CD4-positive, CD25-positive, alpha-beta regulatory T cell (primary cell): Measurements from ENCODE around the gene MYO5B. TPM values are rescaled to one million over a fixed set of nuclear protein-coding genes. Genes with fewer than 3 reads are reported as not detected.
A peak's percentile ranks its signal among the peaks of the same experiment; 100 is the strongest.

Source experiments
- ATAC-seq, 2 donors: fragments of 150-1000 bp; cut with Tn5 transposase; one replicate each; pipeline ENCODE4 v1.10.0; 2021; ENCODE audit warnings: low read depth in 2 of 2, moderate number of reproducible peaks in 2 of 2, moderate library complexity in 1 of 2
- DNase-seq, 3 donors: peaks; one replicate each; pipeline versions ENCODE4 v3.0.0 to v3.0.0-alpha.2; 2012 to 2022; ENCODE audit warnings: mixed read lengths in 1 of 3
- H3K27ac ChIP-seq: one replicate; pipeline ENCODE4 v1.7.0; 2013; ENCODE audit warnings: mild to moderate bottlenecking, low read length; ENCODE audit not compliant: insufficient read depth, poor library complexity, severe bottlenecking
- H3K27me3 ChIP-seq: one replicate; pipeline ENCODE4 v1.7.0; 2013; ENCODE audit warnings: low read length; ENCODE audit not compliant: control insufficient read depth, insufficient read depth
- H3K36me3 ChIP-seq: one replicate; pipeline ENCODE4 v1.7.0; 2013; ENCODE audit warnings: mild to moderate bottlenecking, low read length, moderate library complexity; ENCODE audit not compliant: control insufficient read depth, insufficient read depth
- H3K4me1 ChIP-seq: 2 replicates; pipeline ENCODE4 v1.7.0; 2013; ENCODE audit warnings: mild to moderate bottlenecking, low read length; ENCODE audit not compliant: insufficient read depth, control insufficient read depth, poor library complexity, severe bottlenecking
- H3K4me3 ChIP-seq: one replicate; pipeline ENCODE4 v1.7.0; 2013; ENCODE audit warnings: low read depth, mild to moderate bottlenecking, low read length, moderate library complexity
- H3K9me3 ChIP-seq, 2 experiments: 1 replicate in 1 of 2; 2 replicates in 1 of 2; pipeline ENCODE4 v1.7.0; 2013; ENCODE audit warnings: low read length in 2 of 2, mild to moderate bottlenecking in 1 of 2, moderate library complexity in 1 of 2; ENCODE audit not compliant: control insufficient read depth in 2 of 2
- H3K27ac Mint-ChIP-seq, 3 donors: one replicate each; pipeline ENCODE4 v1.8.0; 2020 to 2022; ENCODE audit warnings: mild to moderate bottlenecking in 3 of 3, mixed read lengths in 3 of 3, moderate library complexity in 2 of 3
- H3K27me3 Mint-ChIP-seq: one replicate; pipeline ENCODE4 v1.8.0; 2022; ENCODE audit warnings: mild to moderate bottlenecking, mixed read lengths
- H3K36me3 Mint-ChIP-seq: one replicate; pipeline ENCODE4 v1.8.0; 2020; ENCODE audit warnings: mixed read lengths
- H3K4me1 Mint-ChIP-seq, 4 donors: one replicate each; pipeline ENCODE4 v1.8.0; 2020 to 2022; ENCODE audit warnings: mixed read lengths in 4 of 4, mild to moderate bottlenecking in 1 of 4
- H3K4me3 Mint-ChIP-seq, 4 donors: one replicate each; pipeline ENCODE4 v1.8.0; 2020 to 2022; ENCODE audit warnings: mild to moderate bottlenecking in 4 of 4, mixed read lengths in 4 of 4, moderate library complexity in 3 of 4
- H3K9me3 Mint-ChIP-seq, 7 donors: one replicate each; pipeline ENCODE4 v1.8.0; 2020 to 2022; ENCODE audit warnings: mixed read lengths in 7 of 7, mild to moderate bottlenecking in 3 of 7, moderate library complexity in 2 of 7
- polyA plus RNA-seq, 4 donors: library from polyadenylated mRNA; unstranded; fragments of 300-500 nt; fragmentation: Illumina TruSeq; gene quantifications; one replicate each; pipeline ENCODE4 v1.2.3, GENCODE V29; 2021
- total RNA-seq: library from RNA; stranded (reverse); gene quantifications from one replicate; pipeline ENCODE4 v1.2.3, GENCODE V29; 2022

The MYO5B gene
- total and polyA plus RNA-seq, 5 donors from 2014 or later = 0.02 to 0.03 TPM; not detected in 3

- Mint-ChIP-seq H3K27me3 (no peaks in the 10 kb centered on the region), H3K27ac (no peak overlapping the region), H3K9me3 (peaks cover 0 to 2% (median 0%) of the 10 kb centered on the region in 7 donors), H3K4me1 (no peaks in the 10 kb centered on the region), H3K36me3 (no peaks in the 10 kb centered on the region), H3K4me3 (no peak overlapping the region)
- Histone ChIP-seq H3K27ac (no peak overlapping the region), H3K27me3 (peaks cover 4% of the 10 kb centered on the region), H3K4me3 (no peak overlapping the region), H3K4me1 (no peaks in the 10 kb centered on the region), H3K9me3 (no peaks in the 10 kb centered on the region), H3K36me3 (no peaks in the 10 kb centered on the region)
- DNase-seq = no peak
- no peak for ATAC-seq
Measured at GRCh38 chr18:50060822-50061221, 134.1 kb downstream of the MYO5B start.

- Histone ChIP-seq H3K27me3 (no peaks in the 10 kb centered on the region), H3K27ac (no peak overlapping the region), H3K4me1 (no peaks in the 10 kb centered on the region), H3K36me3 (no peaks in the 10 kb centered on the region), H3K4me3 (no peak overlapping the region), H3K9me3 (no peaks in the 10 kb centered on the region)
- DNase-seq = no peak
- Mint-ChIP-seq H3K36me3 (no peaks in the 10 kb centered on the region), H3K27me3 (peaks cover 5% of the 10 kb centered on the region), H3K9me3 (peaks cover 0 to 3% (median 0%) of the 10 kb centered on the region in 7 donors), H3K4me1 (no peaks in the 10 kb centered on the region), H3K4me3 (no peak overlapping the region), H3K27ac (no peak overlapping the region)
- ATAC-seq = no peak
Measured at GRCh38 chr18:50058731-50059130, 136.2 kb downstream of the MYO5B start.

- no peaks in the 10 kb centered on the region for H3K4me1 ChIP-seq
- no peaks in the 10 kb centered on the region for H3K36me3 ChIP-seq
- no peaks in the 10 kb centered on the region for H3K4me1 Mint-ChIP-seq
- H3K36me3 Mint-ChIP-seq = no peaks in the 10 kb centered on the region
- DNase-seq (no peak), ATAC-seq (no peak)
- H3K9me3 Mint-ChIP-seq = peaks cover 0 to 5% (median 0%) of the 10 kb centered on the region in 7 donors
- no peak overlapping the region for H3K4me3 ChIP-seq
- no peak overlapping the region for H3K4me3 Mint-ChIP-seq
- H3K27me3 ChIP-seq = no peaks in the 10 kb centered on the region
- no peaks in the 10 kb centered on the region for H3K9me3 ChIP-seq
- no peak overlapping the region for H3K27ac ChIP-seq
- peaks cover 5% of the 10 kb centered on the region for H3K27me3 Mint-ChIP-seq
- H3K27ac Mint-ChIP-seq = no peak overlapping the region
Measured at GRCh38 chr18:50057009-50057408, 137.9 kb downstream of the MYO5B start.

DNA sequence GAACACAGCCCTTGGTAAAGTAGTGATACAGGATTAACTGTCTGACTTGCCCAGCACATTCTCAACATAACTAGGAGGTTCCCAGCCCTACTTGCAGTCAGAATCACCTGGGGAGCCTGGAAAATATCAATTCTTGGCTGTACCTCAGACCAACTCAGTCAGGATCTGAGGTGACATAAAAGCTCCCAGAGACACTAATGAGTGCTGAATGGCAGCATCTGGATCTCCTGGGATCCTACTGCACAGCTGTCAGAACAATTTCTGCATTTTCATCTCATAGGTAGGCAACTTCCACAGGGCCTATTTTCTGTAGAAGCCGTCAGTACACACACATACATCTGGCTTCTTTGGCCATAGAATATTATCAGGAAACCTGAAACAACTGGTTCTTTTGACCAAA lies 138.8 kb downstream of the MYO5B start:
- H3K4me1 ChIP-seq = no peaks in the 10 kb centered on the region
- Mint-ChIP-seq H3K9me3 (peaks cover 0 to 5% (median 0%) of the 10 kb centered on the region in 7 donors), H3K27me3 (peaks cover 11% of the 10 kb centered on the region), H3K27ac (no peak overlapping the region), H3K36me3 (no peaks in the 10 kb centered on the region), H3K4me3 (no peak overlapping the region), H3K4me1 (no peaks in the 10 kb centered on the region)
- H3K27ac ChIP-seq = no peak overlapping the region
- H3K27me3 ChIP-seq = no peaks in the 10 kb centered on the region
- H3K9me3 ChIP-seq = no peaks in the 10 kb centered on the region
- H3K36me3 ChIP-seq = no peaks in the 10 kb centered on the region
- ATAC-seq (no peak), DNase-seq (no peak)
- H3K4me3 ChIP-seq = no peak overlapping the region

DNA sequence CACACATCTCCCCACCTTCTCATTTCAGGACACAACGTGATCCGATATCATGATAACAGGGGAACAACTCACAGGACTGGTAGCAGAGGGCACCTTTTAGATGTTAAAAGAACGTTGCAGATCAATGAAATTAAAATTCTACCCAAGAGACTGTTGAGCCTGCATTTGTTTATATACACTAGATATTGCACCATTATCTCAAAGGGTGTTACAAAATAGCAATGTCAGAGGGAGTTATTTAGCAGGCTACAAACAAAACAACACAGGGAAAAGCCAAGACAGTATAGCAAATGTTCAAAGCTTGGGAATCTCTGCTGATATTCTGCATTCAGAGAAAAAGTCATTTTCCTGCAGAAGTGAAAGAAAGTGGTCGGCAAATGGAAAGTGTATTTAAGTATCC lies 139.5 kb downstream of the MYO5B start:
- no peaks in the 10 kb centered on the region for H3K36me3 Mint-ChIP-seq
- H3K4me3 ChIP-seq = no peak overlapping the region
- H3K27me3 Mint-ChIP-seq = peaks cover 11% of the 10 kb centered on the region
- peaks cover 0 to 5% (median 0%) of the 10 kb centered on the region in 7 donors for H3K9me3 Mint-ChIP-seq
- no peaks in the 10 kb centered on the region for H3K4me1 Mint-ChIP-seq
- no peak overlapping the region for H3K4me3 Mint-ChIP-seq
- H3K4me1 ChIP-seq = no peaks in the 10 kb centered on the region
- H3K36me3 ChIP-seq = no peaks in the 10 kb centered on the region
- no peaks in the 10 kb centered on the region for H3K27me3 ChIP-seq
- peak overlapping the region in 1 of 3 donors; percentile 40 for H3K27ac Mint-ChIP-seq
- ATAC-seq (no peak), DNase-seq (no peak)
- no peaks in the 10 kb centered on the region for H3K9me3 ChIP-seq
- H3K27ac ChIP-seq = no peak overlapping the region

GRCh38 chr18:50053111-50053510 lies 141.8 kb downstream of the MYO5B start:
- H3K27ac ChIP-seq = no peak overlapping the region
- ATAC-seq (no peak), DNase-seq (no peak)
- no peaks in the 10 kb centered on the region for H3K4me1 ChIP-seq
- Mint-ChIP-seq H3K27me3 (peaks cover 11% of the 10 kb centered on the region), H3K4me1 (no peaks in the 10 kb centered on the region), H3K4me3 (no peak overlapping the region), H3K36me3 (no peaks in the 10 kb centered on the region), H3K27ac (no peak overlapping the region), H3K9me3 (peaks cover 0 to 5% (median 0%) of the 10 kb centered on the region in 7 donors)
- H3K9me3 ChIP-seq = no peaks in the 10 kb centered on the region
- H3K27me3 ChIP-seq = no peaks in the 10 kb centered on the region
- no peaks in the 10 kb centered on the region for H3K36me3 ChIP-seq
- no peak overlapping the region for H3K4me3 ChIP-seq

- Histone ChIP-seq H3K36me3 (no peaks in the 10 kb centered on the region), H3K27me3 (no peaks in the 10 kb centered on the region), H3K27ac (no peak overlapping the region), H3K9me3 (no peaks in the 10 kb centered on the region), H3K4me3 (no peak overlapping the region), H3K4me1 (no peaks in the 10 kb centered on the region)
- ATAC-seq (no peak), DNase-seq (no peak)
- peaks cover 0 to 5% (median 0%) of the 10 kb centered on the region in 7 donors for H3K9me3 Mint-ChIP-seq
- peaks cover 11% of the 10 kb centered on the region for H3K27me3 Mint-ChIP-seq
- H3K4me1 Mint-ChIP-seq = no peaks in the 10 kb centered on the region
- H3K27ac Mint-ChIP-seq = no peak overlapping the region
- no peak overlapping the region for H3K4me3 Mint-ChIP-seq
- H3K36me3 Mint-ChIP-seq = no peaks in the 10 kb centered on the region
Measured at GRCh38 chr18:50051288-50051687, 143.7 kb downstream of the MYO5B start.

DNA sequence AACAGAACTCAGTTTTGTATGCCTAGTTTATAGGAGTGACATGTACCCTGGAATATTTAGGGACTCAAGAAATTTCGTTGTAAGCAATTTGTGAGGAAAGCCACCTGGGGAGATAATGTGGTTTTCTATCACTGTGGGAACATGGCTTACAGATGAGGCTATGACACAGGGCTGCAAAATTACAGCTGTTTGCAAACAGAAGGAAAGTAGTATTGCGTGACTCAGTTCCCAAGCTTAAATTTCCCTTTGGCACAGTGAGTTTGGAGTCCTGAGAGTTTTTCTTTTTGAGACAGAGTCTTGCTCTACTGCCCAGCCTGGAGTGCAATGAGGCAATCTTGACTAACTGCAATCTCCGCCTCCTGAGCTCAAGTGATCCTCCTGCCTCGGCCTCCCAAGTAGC lies 149.8 kb downstream of the MYO5B start:
- Mint-ChIP-seq H3K27me3 (peaks cover 7% of the 10 kb centered on the region), H3K27ac (no peak overlapping the region), H3K9me3 (peaks cover 0 to 2% (median 0%) of the 10 kb centered on the region in 7 donors), H3K4me3 (no peak overlapping the region), H3K36me3 (no peaks in the 10 kb centered on the region), H3K4me1 (no peaks in the 10 kb centered on the region)
- Histone ChIP-seq H3K27ac (no peak overlapping the region), H3K36me3 (no peaks in the 10 kb centered on the region), H3K27me3 (no peaks in the 10 kb centered on the region), H3K9me3 (no peaks in the 10 kb centered on the region), H3K4me3 (no peak overlapping the region), H3K4me1 (no peaks in the 10 kb centered on the region)
- ATAC-seq (no peak), DNase-seq (no peak)
